HepG2 (cell line): ENCODE results near the gene SNX6. TPM values are rescaled to one million over a fixed set of nuclear protein-coding genes. Genes with fewer than 3 reads are reported as not detected.
A peak's percentile ranks its signal among the peaks of the same experiment; 100 is the strongest.

Experiments used
- ADNP ChIP-seq: sonication (generic); formaldehyde crosslinking; IDR thresholded peaks from 2 replicates; pipeline ENCODE4 v1.4.0; 2020; ENCODE audit warnings: missing genetic modification reagents
- CENPT ChIP-seq: sonication (generic); formaldehyde crosslinking; IDR thresholded peaks from 2 replicates; pipeline ENCODE4 v1.8.0; 2022; ENCODE audit warnings: low read depth, mild to moderate bottlenecking, moderate library complexity, missing genetic modification reagents
- HNRNPL ChIP-seq: fragments of 200-400 bp; formaldehyde crosslinking; IDR thresholded peaks from 2 replicates; pipeline ENCODE4 v1.6.1; 2017; ENCODE audit warnings: mild to moderate bottlenecking, low read depth, low read length
- KDM2A ChIP-seq: sonication (generic); formaldehyde crosslinking; IDR thresholded peaks from 2 replicates; pipeline ENCODE4 v1.4.0; 2020; ENCODE audit warnings: low read depth, missing genetic modification reagents, borderline replicate concordance
- NFE2L1 ChIP-seq: sonication (generic); formaldehyde crosslinking; IDR thresholded peaks from 2 replicates; pipeline ENCODE4 v1.4.0; 2020; ENCODE audit warnings: missing genetic modification reagents, mild to moderate bottlenecking, borderline replicate concordance
- RBAK ChIP-seq: sonication (generic); formaldehyde crosslinking; IDR thresholded peaks from 2 replicates; pipeline ENCODE4 v1.5.1; 2020; ENCODE audit warnings: mild to moderate bottlenecking, missing genetic modification reagents
- SP4 ChIP-seq: sonication (generic); formaldehyde crosslinking; IDR thresholded peaks from 2 replicates; pipeline ENCODE4 v1.8.1; 2023; ENCODE audit warnings: mild to moderate bottlenecking, missing genetic modification reagents
- TGIF2 ChIP-seq: IDR thresholded peaks from 2 replicates; pipeline ENCODE4 v1.6.1; 2016; ENCODE audit warnings: control low read depth, missing compliant biosample characterization
- TOPORS ChIP-seq: sonication (generic); formaldehyde crosslinking; IDR thresholded peaks from 2 replicates; pipeline ENCODE4 v1.8.0; 2023; ENCODE audit warnings: mild to moderate bottlenecking, missing genetic modification reagents
- ZFP90 ChIP-seq: sonication (generic); formaldehyde crosslinking; IDR thresholded peaks from 2 replicates; pipeline ENCODE4 v1.8.0; 2022; ENCODE audit warnings: missing genetic modification reagents, mild to moderate bottlenecking, inconsistent platforms, borderline replicate concordance
- ZNF549 ChIP-seq: sonication (generic); formaldehyde crosslinking; IDR thresholded peaks from 2 replicates; pipeline ENCODE4 v1.5.0; 2020; ENCODE audit warnings: missing genetic modification reagents
- ZNF766 ChIP-seq: sonication (generic); formaldehyde crosslinking; IDR thresholded peaks from 2 replicates; pipeline ENCODE4 v1.5.0; 2020; ENCODE audit warnings: missing genetic modification reagents, borderline replicate concordance
- polyA plus RNA-seq, 8 experiments: library from polyadenylated mRNA; depleted of rRNA in 3 of 8; stranded (reverse) in 7 of 8; unstranded in 1 of 8; fragments of >200 nt; fragmentation: Illumina TruSeq in 4 of 8; extraction: Trizol in 4 of 8; gene quantifications; 2 replicates each; pipeline versions ENCODE4 v1.2.1 to v1.2.3, GENCODE V29; 2011 to 2016; ENCODE audit warnings: low read depth in 4 of 8, missing spikeins in 1 of 8, mixed read lengths in 1 of 8; ENCODE audit not compliant: insufficient read depth in 1 of 8
- total RNA-seq, 5 experiments: library from RNA; depleted of rRNA; stranded (reverse); fragments of >200 nt; fragmentation: Illumina TruSeq; extraction: Trizol; gene quantifications; 2 replicates each; pipeline ENCODE4 v1.2.3, GENCODE V29; 2016; ENCODE audit warnings: low read depth in 1 of 5
- TF ChIP-seq, protein P1 (sequence below): IDR thresholded peaks from 2 replicates; pipeline ENCODE4 v1.6.1; 2016; ENCODE audit warnings: missing genetic modification reagents, missing compliant biosample characterization
- TF ChIP-seq, protein P2 (sequence below): sonication (generic); formaldehyde crosslinking; IDR thresholded peaks from 2 replicates; pipeline ENCODE4 v1.4.0; 2020; ENCODE audit warnings: missing genetic modification reagents
- TF ChIP-seq, protein P3 (sequence below): sonication (generic); formaldehyde crosslinking; conservative IDR thresholded peaks from 2 replicates; pipeline ENCODE4 v1.4.0; 2020; ENCODE audit warnings: missing genetic modification reagents
- TF ChIP-seq, protein P4 (sequence below): sonication (generic); formaldehyde crosslinking; IDR thresholded peaks from 2 replicates; pipeline ENCODE4 v1.4.0; 2020; ENCODE audit warnings: mild to moderate bottlenecking, low read depth, missing genetic modification reagents
- TF ChIP-seq, protein P5 (sequence below): sonication (generic); formaldehyde crosslinking; conservative IDR thresholded peaks from 2 replicates; pipeline ENCODE4 v1.5.0; 2020; ENCODE audit warnings: missing genetic modification reagents

Gene SNX6
- total and polyA plus RNA-seq, 2 of the 13 experiments (the other 11 are each of a cell fraction or from before 2014, with no cell fraction given) = 92.3 to 169 TPM

DNA sequence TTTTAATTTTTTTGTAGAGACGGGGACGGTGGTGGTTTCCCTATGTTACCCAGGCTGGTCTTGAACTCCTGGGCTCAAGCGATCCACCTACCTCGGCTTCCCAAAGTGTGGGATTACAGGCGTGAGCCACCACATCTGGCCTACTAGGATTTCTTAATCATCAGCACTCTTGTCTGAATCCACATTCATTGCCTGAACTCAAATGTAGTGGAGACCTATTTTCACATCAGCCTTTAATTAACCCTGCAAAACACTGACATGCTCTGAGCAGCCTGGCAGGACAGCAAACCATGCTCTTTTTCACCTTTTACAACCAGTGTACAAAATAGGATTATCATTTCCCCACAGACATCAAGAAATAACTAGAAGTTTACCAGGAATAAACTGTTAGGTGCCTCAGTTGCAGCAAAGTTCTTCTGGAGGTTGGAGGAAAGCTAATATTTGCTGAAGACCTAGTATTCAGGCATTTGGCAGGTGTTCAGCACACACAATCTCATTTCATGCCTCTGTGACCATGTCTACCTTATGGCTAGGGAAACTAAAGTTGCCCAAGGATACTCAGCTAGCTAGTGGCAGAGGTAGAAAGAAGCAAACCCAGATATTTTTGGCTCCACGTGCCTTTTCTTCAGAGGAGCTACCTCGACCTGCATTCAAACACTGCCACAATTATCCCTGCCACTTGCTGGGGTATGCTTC lies 46.7 kb upstream of the SNX6 start (continued):
- TF ChIP-seq, protein P1, sequence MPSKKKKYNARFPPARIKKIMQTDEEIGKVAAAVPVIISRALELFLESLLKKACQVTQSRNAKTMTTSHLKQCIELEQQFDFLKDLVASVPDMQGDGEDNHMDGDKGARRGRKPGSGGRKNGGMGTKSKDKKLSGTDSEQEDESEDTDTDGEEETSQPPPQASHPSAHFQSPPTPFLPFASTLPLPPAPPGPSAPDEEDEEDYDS (CRISPR knock-in tag) = no peak
- TF ChIP-seq, protein P2, sequence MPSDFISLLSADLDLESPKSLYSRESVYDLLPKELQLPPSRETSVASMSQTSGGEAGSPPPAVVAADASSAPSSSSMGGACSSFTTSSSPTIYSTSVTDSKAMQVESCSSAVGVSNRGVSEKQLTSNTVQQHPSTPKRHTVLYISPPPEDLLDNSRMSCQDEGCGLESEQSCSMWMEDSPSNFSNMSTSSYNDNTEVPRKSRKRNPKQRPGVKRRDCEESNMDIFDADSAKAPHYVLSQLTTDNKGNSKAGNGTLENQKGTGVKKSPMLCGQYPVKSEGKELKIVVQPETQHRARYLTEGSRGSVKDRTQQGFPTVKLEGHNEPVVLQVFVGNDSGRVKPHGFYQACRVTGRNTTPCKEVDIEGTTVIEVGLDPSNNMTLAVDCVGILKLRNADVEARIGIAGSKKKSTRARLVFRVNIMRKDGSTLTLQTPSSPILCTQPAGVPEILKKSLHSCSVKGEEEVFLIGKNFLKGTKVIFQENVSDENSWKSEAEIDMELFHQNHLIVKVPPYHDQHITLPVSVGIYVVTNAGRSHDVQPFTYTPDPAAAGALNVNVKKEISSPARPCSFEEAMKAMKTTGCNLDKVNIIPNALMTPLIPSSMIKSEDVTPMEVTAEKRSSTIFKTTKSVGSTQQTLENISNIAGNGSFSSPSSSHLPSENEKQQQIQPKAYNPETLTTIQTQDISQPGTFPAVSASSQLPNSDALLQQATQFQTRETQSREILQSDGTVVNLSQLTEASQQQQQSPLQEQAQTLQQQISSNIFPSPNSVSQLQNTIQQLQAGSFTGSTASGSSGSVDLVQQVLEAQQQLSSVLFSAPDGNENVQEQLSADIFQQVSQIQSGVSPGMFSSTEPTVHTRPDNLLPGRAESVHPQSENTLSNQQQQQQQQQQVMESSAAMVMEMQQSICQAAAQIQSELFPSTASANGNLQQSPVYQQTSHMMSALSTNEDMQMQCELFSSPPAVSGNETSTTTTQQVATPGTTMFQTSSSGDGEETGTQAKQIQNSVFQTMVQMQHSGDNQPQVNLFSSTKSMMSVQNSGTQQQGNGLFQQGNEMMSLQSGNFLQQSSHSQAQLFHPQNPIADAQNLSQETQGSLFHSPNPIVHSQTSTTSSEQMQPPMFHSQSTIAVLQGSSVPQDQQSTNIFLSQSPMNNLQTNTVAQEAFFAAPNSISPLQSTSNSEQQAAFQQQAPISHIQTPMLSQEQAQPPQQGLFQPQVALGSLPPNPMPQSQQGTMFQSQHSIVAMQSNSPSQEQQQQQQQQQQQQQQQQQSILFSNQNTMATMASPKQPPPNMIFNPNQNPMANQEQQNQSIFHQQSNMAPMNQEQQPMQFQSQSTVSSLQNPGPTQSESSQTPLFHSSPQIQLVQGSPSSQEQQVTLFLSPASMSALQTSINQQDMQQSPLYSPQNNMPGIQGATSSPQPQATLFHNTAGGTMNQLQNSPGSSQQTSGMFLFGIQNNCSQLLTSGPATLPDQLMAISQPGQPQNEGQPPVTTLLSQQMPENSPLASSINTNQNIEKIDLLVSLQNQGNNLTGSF (CRISPR knock-in tag) = no peak
- TF ChIP-seq, protein P3, sequence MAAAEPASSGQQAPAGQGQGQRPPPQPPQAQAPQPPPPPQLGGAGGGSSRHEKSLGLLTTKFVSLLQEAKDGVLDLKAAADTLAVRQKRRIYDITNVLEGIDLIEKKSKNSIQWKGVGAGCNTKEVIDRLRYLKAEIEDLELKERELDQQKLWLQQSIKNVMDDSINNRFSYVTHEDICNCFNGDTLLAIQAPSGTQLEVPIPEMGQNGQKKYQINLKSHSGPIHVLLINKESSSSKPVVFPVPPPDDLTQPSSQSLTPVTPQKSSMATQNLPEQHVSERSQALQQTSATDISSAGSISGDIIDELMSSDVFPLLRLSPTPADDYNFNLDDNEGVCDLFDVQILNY (CRISPR knock-in tag) = no peak
- TF ChIP-seq TGIF2 (CRISPR knock-in tag) (no peak), SP4 (CRISPR knock-in tag) (no peak), ZNF549 (no peak), TOPORS (CRISPR knock-in tag) (no peak), ADNP (no peak), ZFP90 (CRISPR knock-in tag) (0 out of 2 replicates have a peak, but pooled peaks have one; percentile 27), CENPT (CRISPR knock-in tag) (no peak), NFE2L1 (CRISPR knock-in tag) (no peak), HNRNPL (no peak), ZNF766 (CRISPR knock-in tag) (no peak), KDM2A (no peak), RBAK (CRISPR knock-in tag) (no peak; the same call in 1 of the 2 replicates)
- TF ChIP-seq, protein P4, sequence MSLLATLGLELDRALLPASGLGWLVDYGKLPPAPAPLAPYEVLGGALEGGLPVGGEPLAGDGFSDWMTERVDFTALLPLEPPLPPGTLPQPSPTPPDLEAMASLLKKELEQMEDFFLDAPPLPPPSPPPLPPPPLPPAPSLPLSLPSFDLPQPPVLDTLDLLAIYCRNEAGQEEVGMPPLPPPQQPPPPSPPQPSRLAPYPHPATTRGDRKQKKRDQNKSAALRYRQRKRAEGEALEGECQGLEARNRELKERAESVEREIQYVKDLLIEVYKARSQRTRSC = no peak
- TF ChIP-seq, protein P5, sequence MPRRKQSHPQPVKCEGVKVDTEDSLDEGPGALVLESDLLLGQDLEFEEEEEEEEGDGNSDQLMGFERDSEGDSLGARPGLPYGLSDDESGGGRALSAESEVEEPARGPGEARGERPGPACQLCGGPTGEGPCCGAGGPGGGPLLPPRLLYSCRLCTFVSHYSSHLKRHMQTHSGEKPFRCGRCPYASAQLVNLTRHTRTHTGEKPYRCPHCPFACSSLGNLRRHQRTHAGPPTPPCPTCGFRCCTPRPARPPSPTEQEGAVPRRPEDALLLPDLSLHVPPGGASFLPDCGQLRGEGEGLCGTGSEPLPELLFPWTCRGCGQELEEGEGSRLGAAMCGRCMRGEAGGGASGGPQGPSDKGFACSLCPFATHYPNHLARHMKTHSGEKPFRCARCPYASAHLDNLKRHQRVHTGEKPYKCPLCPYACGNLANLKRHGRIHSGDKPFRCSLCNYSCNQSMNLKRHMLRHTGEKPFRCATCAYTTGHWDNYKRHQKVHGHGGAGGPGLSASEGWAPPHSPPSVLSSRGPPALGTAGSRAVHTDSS (CRISPR knock-in tag) = no peak
